ENCODE results near the gene CEBPA.

The CEBPA gene

DNA sequence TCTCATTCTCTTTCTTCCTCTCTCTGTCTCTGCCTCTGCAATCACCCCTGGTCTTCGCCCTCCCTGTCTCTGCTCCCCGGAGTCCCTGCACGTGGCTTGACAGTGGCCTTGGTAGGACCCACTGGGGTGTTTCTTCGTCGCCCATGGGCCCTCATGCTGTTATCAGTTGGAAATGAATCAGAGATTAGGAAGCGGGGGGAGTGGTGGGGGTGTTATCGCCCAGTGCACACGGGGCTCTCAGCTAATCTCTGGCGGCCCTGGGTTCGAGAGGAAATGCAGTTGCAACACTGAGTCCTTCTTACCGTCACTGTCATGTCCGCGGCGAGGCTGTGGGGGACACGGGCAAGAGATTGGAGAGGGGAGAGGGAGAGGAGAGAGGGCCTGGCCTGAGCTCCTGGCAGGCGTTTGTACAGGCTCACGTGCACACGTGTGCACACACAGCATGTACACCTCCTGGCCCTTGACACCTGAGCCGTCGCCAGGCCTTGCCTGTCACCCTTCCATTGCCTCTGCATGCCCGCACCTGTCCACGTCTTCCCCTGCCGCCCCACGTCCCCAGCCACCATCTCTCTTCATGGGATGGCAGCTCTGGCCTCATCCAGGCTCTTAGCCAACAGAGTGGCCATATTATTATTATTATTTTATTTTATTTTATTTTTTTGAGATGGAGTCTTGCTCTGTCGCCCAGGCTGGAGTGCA, 38.9 kb downstream of the CEBPA start:
- Histone ChIP-seq H2AFZ (ENCODE audit: low read depth, low read length, severe bottlenecking) (no peak overlapping the region), H3K27ac (ENCODE audit: low read depth, low read length) (no peak overlapping the region), H3K9ac (ENCODE audit: low read length) (no peak overlapping the region), H3K27me3 (ENCODE audit: low read length) (no peaks in the 10 kb centered on the region), H4K20me1 (ENCODE audit: low read depth, low read length) (no peaks in the 10 kb centered on the region), H3K9me2 (replicated peaks; ENCODE audit: insufficient read depth, low read length) (no peaks in the 10 kb centered on the region), H3K4me3 (ENCODE audit: insufficient read depth, low read length, poor library complexity, severe bottlenecking) (no peak overlapping the region), H3K9me3 (ENCODE audit: insufficient read depth, low read length) (no peaks in the 10 kb centered on the region), H3K4me2 (ENCODE audit: low read depth, low read length, poor library complexity, severe bottlenecking) (no peak overlapping the region), H3F3A (ENCODE audit: insufficient read depth) (no peaks in the 10 kb centered on the region), H3K36me3 (ENCODE audit: low read length) (no peaks in the 10 kb centered on the region), H3K79me2 (ENCODE audit: insufficient read depth, low read length) (no peaks in the 10 kb centered on the region)
- no peak for TF ChIP-seq EZH2phosphoT487 (conservative IDR thresholded peaks at IDR 0.05; ENCODE audit: low read length)
- TF ChIP-seq, protein P1, sequence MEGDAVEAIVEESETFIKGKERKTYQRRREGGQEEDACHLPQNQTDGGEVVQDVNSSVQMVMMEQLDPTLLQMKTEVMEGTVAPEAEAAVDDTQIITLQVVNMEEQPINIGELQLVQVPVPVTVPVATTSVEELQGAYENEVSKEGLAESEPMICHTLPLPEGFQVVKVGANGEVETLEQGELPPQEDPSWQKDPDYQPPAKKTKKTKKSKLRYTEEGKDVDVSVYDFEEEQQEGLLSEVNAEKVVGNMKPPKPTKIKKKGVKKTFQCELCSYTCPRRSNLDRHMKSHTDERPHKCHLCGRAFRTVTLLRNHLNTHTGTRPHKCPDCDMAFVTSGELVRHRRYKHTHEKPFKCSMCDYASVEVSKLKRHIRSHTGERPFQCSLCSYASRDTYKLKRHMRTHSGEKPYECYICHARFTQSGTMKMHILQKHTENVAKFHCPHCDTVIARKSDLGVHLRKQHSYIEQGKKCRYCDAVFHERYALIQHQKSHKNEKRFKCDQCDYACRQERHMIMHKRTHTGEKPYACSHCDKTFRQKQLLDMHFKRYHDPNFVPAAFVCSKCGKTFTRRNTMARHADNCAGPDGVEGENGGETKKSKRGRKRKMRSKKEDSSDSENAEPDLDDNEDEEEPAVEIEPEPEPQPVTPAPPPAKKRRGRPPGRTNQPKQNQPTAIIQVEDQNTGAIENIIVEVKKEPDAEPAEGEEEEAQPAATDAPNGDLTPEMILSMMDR (IDR thresholded peaks at IDR 0.05; ENCODE audit: insufficient read depth, low read length, poor library complexity, severe bottlenecking) = no peak

DNA sequence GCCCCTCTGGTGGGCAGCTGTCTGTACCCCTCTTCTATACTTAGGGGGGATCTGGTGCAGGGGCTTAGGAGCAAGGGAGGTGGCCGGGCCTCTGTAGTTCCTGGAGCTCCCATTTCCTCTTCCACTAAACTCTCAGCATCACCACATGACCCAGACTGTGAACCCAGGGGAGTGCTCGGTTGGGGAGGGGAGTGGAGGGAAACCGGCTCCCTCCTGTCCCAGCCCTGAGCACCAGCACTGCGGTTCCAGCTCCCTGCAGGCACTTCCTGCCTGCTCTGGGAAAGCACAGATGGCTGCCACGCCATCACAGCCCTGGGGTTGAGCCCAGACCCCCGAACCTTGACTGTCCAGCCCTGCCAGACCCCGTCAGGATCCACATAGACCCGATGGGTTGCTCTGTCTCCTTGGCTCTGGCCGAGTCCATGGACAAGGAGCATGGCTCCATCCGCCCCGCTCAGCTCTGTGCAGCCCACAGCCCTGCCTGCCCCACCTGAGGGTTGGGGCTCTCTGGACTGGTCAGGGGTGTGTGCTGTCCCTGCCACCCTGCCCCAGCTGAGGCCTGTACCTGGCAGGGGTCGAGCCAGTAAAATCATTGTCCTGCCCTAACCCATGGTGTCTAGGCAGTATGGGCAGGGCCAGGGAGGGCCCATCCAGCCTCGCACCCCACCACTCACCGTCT, 40.7 kb downstream of the CEBPA start:
- no peaks in the 10 kb centered on the region for H4K20me1 ChIP-seq (ENCODE audit: low read depth, low read length)
- no peak for TF ChIP-seq EZH2phosphoT487 (conservative IDR thresholded peaks at IDR 0.05; ENCODE audit: low read length)
- H3K4me3 ChIP-seq (ENCODE audit: insufficient read depth, low read length, poor library complexity, severe bottlenecking) = no peak overlapping the region
- no peaks in the 10 kb centered on the region for H3K27me3 ChIP-seq (ENCODE audit: low read length)
- H3K36me3 ChIP-seq (ENCODE audit: low read length) = no peaks in the 10 kb centered on the region
- H3K27ac ChIP-seq (ENCODE audit: low read depth, low read length) = no peak overlapping the region
- H3F3A ChIP-seq (ENCODE audit: insufficient read depth) = no peaks in the 10 kb centered on the region
- H3K9ac ChIP-seq (ENCODE audit: low read length) = no peak overlapping the region
- H3K4me2 ChIP-seq (ENCODE audit: low read depth, low read length, poor library complexity, severe bottlenecking) = no peak overlapping the region
- H2AFZ ChIP-seq (ENCODE audit: low read depth, low read length, severe bottlenecking) = no peak overlapping the region
- H3K9me3 ChIP-seq (ENCODE audit: insufficient read depth, low read length) = no peaks in the 10 kb centered on the region
- H3K9me2 ChIP-seq (replicated peaks; ENCODE audit: insufficient read depth, low read length) = no peaks in the 10 kb centered on the region
- no peaks in the 10 kb centered on the region for H3K79me2 ChIP-seq (ENCODE audit: insufficient read depth, low read length)

DNA sequence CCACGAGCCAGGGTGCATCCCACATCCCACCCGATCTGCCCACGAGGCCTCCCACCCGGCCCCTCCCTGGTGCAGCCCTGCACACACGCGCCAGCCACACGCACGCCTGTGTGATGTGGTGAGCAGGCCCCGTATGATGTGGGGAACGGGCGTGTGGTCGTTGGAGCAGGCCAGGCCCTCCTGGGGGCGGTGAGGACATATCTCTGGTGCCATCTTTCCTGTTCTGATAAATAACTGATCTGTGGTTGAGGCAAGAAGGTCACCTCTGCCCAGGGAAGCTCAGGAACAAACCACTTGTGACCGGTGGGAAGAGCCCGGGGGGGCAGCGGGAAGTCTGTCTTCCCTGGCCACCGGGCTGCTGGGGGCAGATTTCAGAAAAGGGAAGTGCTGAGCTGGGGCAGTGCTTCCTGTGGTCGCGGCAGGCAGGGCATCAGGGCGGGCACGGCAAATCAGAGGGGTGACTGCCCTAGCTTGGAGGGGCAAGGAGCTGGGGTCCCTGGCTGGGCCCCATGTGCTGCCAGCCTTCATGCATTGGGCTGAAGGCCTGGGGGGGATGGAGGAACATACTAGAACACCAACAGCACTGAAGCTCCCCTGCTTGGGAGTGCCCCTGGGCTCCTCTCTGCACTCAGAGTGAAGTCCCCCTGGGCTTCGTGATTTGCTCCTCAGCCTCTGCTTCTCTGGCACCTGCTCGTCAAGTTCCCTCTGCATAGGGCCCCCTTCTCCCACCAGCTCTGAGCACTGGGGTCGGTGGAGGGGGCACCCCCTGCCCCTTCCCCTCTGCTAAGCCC, 41.5 kb downstream of the CEBPA start:
- Histone ChIP-seq H3K9ac (ENCODE audit: low read length) (no peak overlapping the region), H3K4me2 (ENCODE audit: low read depth, low read length, poor library complexity, severe bottlenecking) (no peak overlapping the region), H2AFZ (ENCODE audit: low read depth, low read length, severe bottlenecking) (no peak overlapping the region), H4K20me1 (ENCODE audit: low read depth, low read length) (no peaks in the 10 kb centered on the region), H3K27me3 (ENCODE audit: low read length) (no peaks in the 10 kb centered on the region), H3K4me3 (ENCODE audit: insufficient read depth, low read length, poor library complexity, severe bottlenecking) (no peak overlapping the region), H3K9me3 (ENCODE audit: insufficient read depth, low read length) (no peaks in the 10 kb centered on the region), H3K36me3 (ENCODE audit: low read length) (no peaks in the 10 kb centered on the region), H3K27ac (ENCODE audit: low read depth, low read length) (no peak overlapping the region), H3F3A (ENCODE audit: insufficient read depth) (no peaks in the 10 kb centered on the region), H3K79me2 (ENCODE audit: insufficient read depth, low read length) (no peaks in the 10 kb centered on the region), H3K9me2 (replicated peaks; ENCODE audit: insufficient read depth, low read length) (no peaks in the 10 kb centered on the region)
- TF ChIP-seq, protein P1 (IDR thresholded peaks at IDR 0.05; ENCODE audit: insufficient read depth, low read length, poor library complexity, severe bottlenecking) = no peak
- TF ChIP-seq EZH2phosphoT487 (conservative IDR thresholded peaks at IDR 0.05; ENCODE audit: low read length) = no peak

Measured in SU-DHL-6 (cell line).